ENCODE data around the gene CARS1. TPM values are rescaled to one million over a fixed set of nuclear protein-coding genes. Genes with fewer than 3 reads are reported as not detected.

Gene CARS1
- total and polyA plus RNA-seq, 10 of the 15 experiments (the other 5 are each of a cell fraction or from before 2014, with no cell fraction given), result 7.8 to 60.6 (median 45.7) TPM

- peak; percentile 68 for TF ChIP-seq USF1 (IDR thresholded peaks at IDR 0.05; ENCODE audit: borderline replicate concordance, extremely low read length, insufficient read depth, low read depth, low read length)
Observed at GRCh38 chr11:3051196-3052108, 5.8 kb downstream of the CARS1 start (continued).

- peaks cover 32% of the 10 kb centered on the region for H3K4me1 ChIP-seq (ENCODE audit: control insufficient read depth, insufficient read depth, low read length)
- FAIRE-seq (no peak), ATAC-seq (no peak), DNase-seq (ENCODE audit: low read depth, low spot score) (no peak)
- no peaks in the 10 kb centered on the region for H3K27me3 ChIP-seq (replicated peaks in 1 of 2; ENCODE audit: control insufficient read depth in 2 of 2, insufficient read depth in 2 of 2, low read length in 1 of 2)
- peaks cover 77% of the 10 kb centered on the region for H3K79me2 ChIP-seq (ENCODE audit: control insufficient read depth, insufficient read depth, low read length)
- no peaks in the 10 kb centered on the region for H3K9me3 ChIP-seq (replicated peaks; ENCODE audit: control insufficient read depth, insufficient read depth, low read length)
- peaks cover 0 to 12% of the 10 kb centered on the region in 2 experiments; a peak in 3 of 4 replicates for H3K36me3 ChIP-seq (ENCODE audit: control insufficient read depth in 2 of 2, insufficient read depth in 2 of 2, low read length in 1 of 2)
- no TSS peak for BruUV-seq (replicated peaks)
- 75% methylated on average over 17 of the region's 18 CpGs for WGBS (ENCODE audit: insufficient coverage, insufficient replicate concordance, low lambda C conversion rate, missing lambda C conversion rate)
- no peak overlapping the region; the same call in none of the 2 replicates for H2AFZ ChIP-seq (ENCODE audit: control insufficient read depth, low read depth, low read length)
- RAD21 ChIA-PET (ENCODE audit: unreplicated experiment), result interaction anchor here (0.6 to 5.0 kb wide), 11 partner anchors 10 to 117 kb away, joined by 3 to 58 read pairs (median 3); no protein-coding TSS in a partner anchor
- SMC1A ChIA-PET (ENCODE audit: uncharacterized antibody, unreplicated experiment), result interaction anchor here (1.0 to 4.4 kb wide), 7 partner anchors 15 to 79 kb away, joined by 3 to 52 read pairs (median 5); partner anchors contain the start of gene NAP1L4
- in situ Hi-C loops (cut with MboI) (no loop called here), intact Hi-C loops (cut with micrococcal nuclease; ENCODE audit: unreplicated experiment) (loop anchor here (5.0 kb wide), 1 partner anchor 42 kb away; no protein-coding TSS in a partner anchor)
- peak overlapping the region; percentile 73 for H3K27ac ChIP-seq (ENCODE audit: control insufficient read depth, insufficient read depth)
- H3K4me2 ChIP-seq (ENCODE audit: control insufficient read depth, insufficient read depth), result peak overlapping the region; percentile 86
- H3K4me3 ChIP-seq, result peak overlapping the region; percentile 50
- H3K9ac ChIP-seq (ENCODE audit: control insufficient read depth, insufficient read depth, low read length), result no peak overlapping the region; the same call in 1 of the 2 replicates
- POLR2A ChIA-PET, result interaction anchor here (0.5 to 1.5 kb wide), 3 partner anchors 41 to 178 kb away, joined by 3 to 7 read pairs (median 3); partner anchors contain the start of gene NAP1L4
- CTCF ChIA-PET, result interaction anchor here (0.9 to 8.2 kb wide), 15 partner anchors 9 to 121 kb away, joined by 3 to 95 read pairs (median 5); no protein-coding TSS in a partner anchor
- H4K20me1 ChIP-seq (ENCODE audit: control insufficient read depth, insufficient read depth), result peaks cover 3% of the 10 kb centered on the region; the same call in 1 of the 2 replicates
- no peak for TF ChIP-seq SMAD1 (IDR thresholded peaks at IDR 0.05; ENCODE audit: low read depth, partially characterized antibody)
- peak; percentile 16 for TF ChIP-seq MEF2B (IDR thresholded peaks at IDR 0.05; ENCODE audit: partially characterized antibody, poor library complexity, severe bottlenecking)
- TF ChIP-seq ZNF592 (IDR thresholded peaks at IDR 0.05), result no peak
- TF ChIP-seq TCF12 (IDR thresholded peaks at IDR 0.05; ENCODE audit: low read depth, low read length), result no peak
- TF ChIP-seq E4F1 (IDR thresholded peaks at IDR 0.05; ENCODE audit: borderline replicate concordance, partially characterized antibody), result no peak
- TF ChIP-seq SIX5 (IDR thresholded peaks at IDR 0.05; ENCODE audit: low read depth, low read length, severe bottlenecking), result no peak
Observed at GRCh38 chr11:3050386-3051195, 6.6 kb downstream of the CARS1 start.

Data from GM12878 (cell line).